D341Med (cell line): ENCODE results near the gene ADGRB2.
A peak's percentile ranks its signal among the peaks of the same experiment; 100 is the strongest.

ENCODE experiments used
- DNase-seq: peaks from one replicate; pipeline ENCODE4 v3.0.0; 2012; ENCODE audit warnings: low spot score

ADGRB2 gene, protein sequence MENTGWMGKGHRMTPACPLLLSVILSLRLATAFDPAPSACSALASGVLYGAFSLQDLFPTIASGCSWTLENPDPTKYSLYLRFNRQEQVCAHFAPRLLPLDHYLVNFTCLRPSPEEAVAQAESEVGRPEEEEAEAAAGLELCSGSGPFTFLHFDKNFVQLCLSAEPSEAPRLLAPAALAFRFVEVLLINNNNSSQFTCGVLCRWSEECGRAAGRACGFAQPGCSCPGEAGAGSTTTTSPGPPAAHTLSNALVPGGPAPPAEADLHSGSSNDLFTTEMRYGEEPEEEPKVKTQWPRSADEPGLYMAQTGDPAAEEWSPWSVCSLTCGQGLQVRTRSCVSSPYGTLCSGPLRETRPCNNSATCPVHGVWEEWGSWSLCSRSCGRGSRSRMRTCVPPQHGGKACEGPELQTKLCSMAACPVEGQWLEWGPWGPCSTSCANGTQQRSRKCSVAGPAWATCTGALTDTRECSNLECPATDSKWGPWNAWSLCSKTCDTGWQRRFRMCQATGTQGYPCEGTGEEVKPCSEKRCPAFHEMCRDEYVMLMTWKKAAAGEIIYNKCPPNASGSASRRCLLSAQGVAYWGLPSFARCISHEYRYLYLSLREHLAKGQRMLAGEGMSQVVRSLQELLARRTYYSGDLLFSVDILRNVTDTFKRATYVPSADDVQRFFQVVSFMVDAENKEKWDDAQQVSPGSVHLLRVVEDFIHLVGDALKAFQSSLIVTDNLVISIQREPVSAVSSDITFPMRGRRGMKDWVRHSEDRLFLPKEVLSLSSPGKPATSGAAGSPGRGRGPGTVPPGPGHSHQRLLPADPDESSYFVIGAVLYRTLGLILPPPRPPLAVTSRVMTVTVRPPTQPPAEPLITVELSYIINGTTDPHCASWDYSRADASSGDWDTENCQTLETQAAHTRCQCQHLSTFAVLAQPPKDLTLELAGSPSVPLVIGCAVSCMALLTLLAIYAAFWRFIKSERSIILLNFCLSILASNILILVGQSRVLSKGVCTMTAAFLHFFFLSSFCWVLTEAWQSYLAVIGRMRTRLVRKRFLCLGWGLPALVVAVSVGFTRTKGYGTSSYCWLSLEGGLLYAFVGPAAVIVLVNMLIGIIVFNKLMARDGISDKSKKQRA (N-terminal part only)

DNA sequence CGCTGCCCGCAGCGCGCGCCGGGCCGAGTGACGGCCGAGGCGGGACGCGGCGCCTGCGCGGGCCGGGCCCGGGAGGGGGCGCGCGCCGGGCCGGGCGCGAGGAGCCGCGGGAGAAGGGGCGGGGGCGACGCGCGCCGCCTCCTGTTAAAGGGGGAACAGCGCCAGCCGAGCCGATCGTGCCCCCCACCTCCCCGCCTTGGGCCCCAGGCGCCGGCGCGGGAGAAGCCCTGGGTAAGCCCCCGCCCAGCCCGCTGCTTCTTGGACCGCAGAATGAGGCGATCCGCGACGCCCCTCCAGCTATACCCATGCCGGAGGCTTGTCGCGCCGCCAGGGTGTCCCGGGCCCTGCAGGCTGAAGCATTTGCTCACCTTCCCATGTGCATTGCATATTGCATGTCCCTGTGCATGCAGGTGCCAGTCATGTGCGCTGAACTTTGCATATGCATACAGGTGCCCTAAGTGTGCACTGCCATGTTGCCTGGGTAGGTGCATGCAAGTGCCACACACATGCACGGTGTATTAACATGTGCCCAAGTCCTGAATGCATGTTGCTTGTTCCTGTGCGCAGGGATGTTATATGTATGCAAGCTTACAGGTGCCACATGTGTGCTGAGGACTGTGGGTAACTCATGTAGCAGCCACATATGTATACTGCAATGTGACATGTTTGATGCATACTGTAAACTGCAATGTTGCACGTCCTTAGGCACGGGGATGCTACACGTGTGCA is at the start of gene ADGRB2:
Gene ADGRB2, minus strand, starts transcription at position 29 of the 729 bp plus-strand sequence. CDS start 7,119 bp downstream, outside the sequence.
- DNase-seq, result peak; percentile 86

DNA sequence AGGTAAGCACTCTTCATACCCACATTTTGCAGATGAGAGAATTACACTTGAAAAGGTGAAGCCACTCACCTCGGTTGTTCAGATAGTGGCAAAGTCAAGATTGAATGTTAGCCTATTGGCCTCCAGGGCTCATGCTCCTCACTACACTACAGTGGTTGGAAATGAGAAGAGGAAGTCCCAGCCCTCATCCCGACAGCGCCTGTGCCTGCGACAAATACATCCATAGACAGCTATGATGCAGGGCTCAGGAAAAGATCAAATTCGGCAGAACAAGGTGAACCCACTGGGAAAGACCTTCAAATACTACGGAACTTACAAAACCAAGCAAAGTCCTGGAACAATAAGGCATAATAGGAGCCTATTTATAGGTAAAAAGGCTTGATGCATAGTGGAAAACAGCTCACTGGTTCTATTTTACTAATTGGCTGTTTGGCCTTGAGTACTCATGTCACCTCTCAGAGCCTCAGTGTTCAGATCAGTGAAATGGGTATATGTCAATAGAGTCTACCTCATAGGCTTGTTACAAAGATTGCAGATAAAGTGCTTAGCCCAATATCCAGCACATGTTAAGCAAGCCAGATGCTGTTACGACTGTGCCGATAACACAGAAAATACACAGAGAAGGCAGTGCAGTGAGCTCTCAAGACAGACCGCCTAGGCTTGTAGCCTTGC is 48.2 kb upstream of the ADGRB2 start:
- no peak for DNase-seq

DNA sequence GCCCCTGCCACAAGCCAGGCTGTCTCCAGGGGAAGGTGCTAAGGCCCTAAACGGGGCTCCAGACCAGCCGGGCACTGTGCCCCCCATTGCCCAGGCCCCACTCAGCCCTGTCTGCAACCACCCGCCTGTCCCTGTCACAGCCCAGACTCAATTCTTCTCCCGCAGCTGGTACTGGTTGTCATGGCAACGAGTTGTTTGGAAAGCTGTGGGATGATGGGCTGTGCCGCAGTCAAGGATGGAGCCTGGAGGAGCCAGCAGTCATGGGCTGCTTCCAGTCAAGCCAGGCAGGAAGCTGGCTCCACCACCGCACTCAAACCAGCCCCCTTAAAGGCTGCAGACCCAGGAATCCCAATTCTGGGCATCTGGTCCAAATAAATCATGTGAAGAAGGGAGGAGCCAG is 47.5 kb upstream of the ADGRB2 start:
- peak; percentile 46 for DNase-seq

DNA sequence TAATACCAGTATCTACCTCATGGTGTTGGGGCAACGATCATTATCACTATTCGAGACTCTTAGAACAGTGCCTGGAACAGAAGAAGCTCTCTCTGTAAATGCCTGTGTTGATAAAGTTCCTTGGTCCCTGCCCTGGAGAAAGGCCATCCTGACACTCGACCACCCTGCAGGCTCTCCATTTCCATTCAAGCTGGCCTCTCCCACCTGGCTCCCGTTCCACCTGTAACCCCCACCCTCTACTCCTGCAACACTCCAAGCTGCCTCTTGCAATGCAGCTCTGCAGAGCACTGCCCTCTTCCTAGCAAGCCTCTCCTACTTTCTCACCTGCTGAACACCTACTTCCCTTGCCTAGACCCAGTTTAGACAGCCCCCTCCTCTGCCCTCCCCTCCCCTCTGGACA is 45.6 kb upstream of the ADGRB2 start:
- DNase-seq, result no peak

DNA sequence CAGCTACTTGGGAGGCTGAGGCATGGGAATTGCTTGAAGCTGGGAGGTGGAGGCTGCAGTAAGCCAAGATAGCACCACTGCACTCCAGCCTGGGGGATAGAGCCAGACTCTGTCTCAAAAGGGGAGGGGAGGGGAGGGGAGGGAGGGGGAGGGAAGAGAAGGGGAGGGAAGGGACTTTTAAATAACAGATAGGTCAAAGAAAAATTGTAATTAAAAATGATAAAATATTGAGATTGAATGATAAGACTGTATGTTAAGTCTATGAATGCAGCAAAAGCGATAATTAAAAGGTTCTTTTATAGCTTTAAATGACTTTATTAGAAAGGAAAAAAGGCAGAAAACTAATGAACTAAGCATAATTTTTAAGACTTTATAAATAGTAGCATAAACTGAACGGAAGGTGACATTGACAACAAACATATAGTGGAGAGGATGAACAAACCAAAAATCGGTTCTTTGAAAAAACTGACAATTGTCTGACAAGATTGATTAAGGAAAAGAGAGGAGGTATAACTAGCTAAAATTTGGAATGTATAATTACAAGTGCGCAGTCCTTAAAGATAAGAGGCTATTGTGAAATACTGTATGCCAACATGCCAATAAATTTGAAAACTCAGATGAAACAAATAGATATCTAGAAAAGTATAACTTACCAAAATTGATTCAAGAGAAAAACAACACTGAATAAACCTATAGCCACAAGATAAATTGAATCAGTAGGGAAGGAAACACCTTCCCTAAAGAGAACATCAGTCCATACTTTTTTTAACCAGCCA is 43.3 kb upstream of the ADGRB2 start:
- no peak for DNase-seq

DNA sequence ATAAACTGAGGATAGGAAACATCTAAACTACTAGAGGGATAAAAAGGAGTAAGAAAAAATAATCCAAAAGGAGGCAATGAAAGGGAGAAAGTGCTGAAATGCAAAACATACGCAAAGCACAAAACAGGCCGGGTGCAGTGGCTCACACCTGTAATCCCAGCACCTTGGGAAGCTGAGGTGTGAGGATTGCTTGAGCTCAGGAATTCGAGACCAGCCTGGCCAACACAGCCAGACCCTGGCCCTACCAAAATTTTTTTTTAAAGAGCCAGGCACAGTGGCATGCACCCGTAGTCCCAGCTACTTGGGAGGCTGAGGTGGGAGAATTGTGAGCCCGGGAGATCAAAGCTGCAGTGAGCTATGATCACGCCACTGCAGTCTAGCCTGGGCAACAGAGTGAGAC is 41.2 kb upstream of the ADGRB2 start:
- DNase-seq, result no peak

DNA sequence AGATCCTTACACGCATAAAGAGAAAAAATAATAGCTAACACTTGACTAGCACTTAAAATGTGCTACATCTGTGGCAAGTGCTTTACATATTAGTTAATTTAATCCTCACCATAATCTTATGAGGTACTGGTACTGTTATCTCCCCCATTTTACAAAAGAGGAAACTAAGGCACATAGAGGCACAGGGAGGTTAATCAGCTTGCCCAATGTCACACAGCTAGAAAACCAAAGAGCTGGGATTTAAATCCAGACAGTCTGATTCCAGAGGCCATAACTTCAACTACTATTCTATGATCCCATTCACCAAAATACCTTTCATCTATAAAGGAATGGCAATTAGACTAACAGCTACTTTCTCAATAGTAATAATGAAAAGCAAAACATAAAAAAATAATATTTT is 40.0 kb upstream of the ADGRB2 start:
- DNase-seq, result no peak

DNA sequence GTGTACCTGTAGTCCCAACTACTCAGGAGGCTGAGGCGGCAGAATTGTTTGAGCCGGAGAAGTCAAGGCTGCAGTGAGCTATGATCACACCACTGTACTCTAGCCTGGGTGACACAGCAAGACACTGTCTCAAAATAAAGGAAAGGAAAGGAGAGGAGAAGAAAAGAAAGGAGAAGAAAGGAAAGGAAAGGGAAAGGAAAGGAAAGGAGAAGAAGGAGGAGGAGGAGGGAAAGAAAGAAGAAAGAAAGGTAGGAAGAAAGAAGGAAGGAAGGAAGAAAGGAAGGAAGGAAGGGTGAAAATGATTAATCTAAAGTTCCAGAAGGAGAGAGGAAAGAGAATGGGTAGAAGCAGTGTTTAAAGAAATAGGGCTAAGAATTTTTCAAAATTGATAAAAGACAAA is 39.5 kb upstream of the ADGRB2 start:
- DNase-seq, result no peak

DNA sequence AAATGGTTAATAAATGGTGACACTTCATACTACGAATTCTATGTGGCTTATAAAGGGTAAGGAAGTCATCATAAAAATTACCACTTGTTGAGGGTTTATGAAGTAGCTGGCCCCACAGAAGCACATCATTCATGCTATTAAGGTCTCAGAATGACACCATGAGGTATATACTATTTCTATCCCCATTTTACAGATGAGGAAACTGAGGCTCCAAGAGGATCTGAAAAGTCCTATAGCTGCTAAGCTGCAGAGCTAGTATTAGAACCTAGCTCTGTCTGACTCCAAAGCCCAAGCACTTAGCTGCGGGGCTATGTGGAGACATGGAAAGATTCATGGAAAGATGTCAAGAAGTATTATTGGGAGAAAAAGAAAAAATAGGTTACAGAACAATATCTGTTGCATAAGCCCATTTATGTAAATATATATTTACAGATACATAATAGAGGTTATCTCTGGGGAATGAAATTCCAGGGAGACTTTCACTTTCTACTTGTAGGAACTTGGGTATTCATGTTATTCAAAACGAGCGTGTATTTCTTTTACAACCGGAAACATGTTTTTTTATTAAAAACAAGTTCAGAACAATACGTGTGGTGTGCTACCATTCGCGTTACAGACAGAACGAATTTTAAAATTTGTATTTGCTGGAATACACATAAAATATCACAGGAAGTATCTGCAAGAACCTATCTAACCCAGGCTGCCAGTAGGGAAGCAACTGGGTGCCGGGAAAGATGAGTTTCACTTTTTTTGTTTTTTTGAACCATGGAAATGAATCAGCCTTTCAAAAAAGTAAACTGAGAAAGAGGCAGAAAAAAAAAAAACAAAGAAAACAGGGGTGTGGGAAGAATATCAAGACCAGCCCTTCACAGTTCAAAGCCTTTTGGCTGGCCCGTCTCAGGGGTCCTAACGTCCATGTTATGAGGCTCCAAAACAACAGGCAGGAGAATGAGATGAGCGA is 38.3 kb upstream of the ADGRB2 start:
- no peak for DNase-seq

DNA sequence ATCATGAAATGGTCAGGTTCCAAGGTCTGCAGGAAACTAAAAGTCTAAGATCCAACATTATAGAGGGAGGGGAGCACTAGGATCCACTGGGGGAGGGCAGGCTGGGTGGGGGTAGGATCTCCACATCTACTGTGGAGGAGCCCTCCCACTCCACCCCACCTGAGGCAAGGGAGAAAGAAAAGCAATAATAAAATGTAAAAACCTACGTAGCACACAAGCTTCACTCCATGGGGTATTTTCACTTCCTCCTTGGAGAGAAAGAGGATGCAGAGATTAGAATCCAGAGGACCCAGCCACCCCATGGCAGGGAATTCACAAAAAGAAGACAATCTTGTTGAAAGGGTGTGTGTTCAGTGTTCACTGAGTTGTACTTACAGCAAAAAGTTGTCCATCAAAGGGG is 37.3 kb upstream of the ADGRB2 start:
- DNase-seq, result no peak

DNA sequence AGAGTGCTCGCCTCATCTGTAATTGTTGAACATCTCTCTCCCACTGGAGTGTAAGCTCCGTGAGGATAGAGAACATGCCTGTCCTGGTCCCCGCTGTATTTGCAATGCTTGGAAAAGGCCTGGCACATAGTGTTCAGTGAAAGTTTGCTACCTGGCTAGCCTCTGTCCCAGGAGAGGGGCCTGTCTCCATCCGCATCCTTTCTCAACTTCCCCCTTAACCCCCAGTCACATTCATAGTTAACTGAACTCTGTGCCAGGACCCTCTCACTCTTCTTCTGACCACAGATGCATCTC is 36.5 kb upstream of the ADGRB2 start:
- no peak for DNase-seq

DNA sequence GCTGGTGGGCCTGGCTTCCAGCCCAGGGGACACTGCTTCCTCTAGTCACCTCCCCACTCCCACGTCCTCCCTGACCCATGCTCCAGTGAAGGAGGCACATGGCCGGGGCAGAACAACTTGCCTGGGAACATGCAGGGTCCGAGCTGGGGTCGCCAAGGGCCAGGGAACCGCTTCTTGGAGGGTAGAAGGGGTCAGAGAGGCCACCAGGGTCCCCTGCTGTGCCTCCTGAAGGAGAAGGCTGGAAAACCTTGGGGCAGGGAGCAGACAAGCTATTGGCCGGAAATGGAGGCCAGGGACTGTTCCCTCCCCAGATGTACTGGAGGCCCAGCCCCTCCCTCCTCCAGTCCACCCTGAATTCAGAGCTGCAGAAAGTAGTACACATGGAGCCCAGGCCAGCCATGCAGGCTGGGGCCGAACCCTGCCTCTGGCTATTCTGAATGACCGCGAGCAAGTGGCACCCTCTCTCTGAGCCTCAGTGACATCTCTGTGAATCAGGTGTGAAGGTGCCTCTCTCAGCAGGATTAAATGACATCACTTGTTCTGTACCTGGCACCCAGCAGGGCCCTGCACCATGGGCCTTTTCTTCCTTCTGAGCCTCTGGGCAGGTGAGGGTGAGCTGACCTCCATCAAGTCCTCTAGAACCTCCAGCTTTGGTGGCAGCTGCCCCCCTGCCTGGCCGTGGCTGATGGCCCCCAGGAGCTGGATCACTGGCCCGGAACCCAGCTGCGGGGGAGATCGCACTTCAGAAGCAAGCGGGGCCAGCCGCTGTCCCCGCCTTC is 35.9 kb upstream of the ADGRB2 start:
- DNase-seq, result no peak

DNA sequence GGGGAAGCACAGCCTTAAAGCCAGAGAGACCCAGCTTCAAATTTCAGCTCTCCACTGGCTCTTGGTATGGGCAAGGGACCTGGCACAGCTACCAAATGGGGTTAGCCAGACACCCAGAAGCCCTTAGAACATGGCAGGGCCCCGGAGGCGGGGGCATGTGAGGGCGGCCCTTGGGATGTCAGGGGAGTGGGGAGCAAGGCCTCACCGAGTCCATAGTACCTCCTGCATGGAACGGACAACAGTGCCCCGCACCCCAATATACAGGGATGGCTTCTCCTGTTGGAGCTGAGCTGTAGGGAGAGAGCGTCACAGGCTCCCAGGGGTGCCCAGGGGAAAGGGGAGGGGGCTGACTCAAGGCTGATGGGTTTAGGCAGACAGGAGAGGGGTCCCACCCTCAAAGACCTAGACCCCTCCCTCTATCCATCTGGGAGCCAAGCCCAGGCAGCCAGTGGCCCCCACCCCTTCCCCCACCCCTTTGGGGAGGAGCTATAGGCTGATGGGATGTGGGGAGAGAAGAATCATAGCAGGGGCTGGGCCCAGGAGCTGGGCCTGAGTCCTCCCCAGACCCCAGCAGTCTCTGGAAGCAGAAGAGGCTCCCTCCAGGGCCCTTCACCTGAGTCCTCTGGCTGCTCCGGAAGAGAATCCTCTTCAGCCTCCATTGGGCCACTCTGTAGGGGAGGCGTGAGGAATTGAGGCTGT is 35.2 kb upstream of the ADGRB2 start:
- DNase-seq, result no peak

DNA sequence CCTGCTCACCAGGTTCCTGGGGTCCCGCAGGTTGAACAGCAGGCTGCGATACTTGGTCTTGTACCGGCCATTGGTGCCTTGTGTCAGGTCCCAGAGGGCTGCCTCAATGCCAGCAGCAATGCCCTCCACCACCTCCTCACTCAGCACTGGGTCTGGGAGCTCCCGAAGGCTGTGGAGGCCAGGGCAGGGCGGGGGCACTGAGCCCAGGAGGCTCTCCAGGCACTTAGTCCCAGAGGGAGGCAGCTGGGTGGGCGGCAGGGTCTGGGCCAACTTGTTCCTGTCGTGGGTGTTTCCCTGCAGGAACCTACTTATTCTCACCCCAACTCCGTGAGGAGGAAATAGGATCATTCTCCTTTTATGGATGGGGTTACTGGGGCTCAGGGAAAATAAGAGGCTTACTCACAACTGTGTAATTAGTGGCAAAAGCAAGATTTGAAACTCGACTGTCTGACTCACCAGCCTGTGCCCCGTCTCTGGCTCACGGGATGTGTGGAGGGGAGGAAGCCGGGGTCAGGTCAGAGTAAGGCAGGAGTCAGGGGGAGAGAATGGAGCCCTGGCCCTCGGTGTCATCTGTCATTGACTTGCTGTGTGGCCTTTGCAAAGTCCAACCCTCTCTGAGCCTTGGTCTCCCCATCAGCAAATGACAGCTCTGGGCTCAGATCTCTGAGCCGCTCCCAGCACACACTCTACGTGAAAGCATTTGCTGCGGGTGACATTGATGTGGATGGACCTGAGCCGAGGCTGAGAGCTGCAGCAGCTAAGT is 34.5 kb upstream of the ADGRB2 start:
- peak; percentile 60 for DNase-seq

DNA sequence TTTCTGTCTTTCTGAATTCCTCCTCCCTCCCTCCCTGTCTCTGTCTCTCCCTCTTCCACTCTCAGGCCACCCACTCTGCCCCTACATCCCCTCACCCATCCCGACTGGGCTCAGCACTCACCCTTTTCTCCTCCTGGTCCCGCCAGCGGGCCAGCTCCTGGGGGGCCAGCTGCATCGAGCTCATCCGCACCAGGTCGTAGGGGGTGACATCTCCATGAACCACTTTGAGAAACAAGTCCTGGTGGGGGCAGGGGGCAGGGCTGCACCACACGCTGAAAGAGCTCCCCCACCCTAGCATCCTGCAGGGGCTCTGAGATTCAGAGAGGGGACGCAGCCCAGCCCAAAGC is 33.9 kb upstream of the ADGRB2 start:
- DNase-seq, result no peak

DNA sequence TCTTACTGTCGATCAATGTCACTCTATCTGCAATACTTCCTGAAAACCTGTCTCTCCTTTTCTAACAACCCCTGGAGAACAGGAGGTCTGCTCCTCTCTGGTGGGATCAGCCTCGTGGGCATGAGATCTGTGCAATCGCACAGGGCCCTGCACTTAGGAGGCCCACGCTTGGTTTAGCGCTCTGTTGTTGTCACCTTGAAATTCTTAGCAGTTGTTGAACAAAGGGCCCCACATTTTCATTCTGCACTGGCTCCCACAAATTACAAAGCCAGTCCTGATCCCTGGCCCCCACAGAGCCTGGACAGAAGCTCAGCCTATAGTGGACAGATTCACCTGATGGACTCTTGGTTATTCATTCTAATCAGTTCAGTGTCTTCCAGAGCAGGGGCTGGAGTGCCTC is 33.1 kb upstream of the ADGRB2 start:
- DNase-seq, result no peak

DNA sequence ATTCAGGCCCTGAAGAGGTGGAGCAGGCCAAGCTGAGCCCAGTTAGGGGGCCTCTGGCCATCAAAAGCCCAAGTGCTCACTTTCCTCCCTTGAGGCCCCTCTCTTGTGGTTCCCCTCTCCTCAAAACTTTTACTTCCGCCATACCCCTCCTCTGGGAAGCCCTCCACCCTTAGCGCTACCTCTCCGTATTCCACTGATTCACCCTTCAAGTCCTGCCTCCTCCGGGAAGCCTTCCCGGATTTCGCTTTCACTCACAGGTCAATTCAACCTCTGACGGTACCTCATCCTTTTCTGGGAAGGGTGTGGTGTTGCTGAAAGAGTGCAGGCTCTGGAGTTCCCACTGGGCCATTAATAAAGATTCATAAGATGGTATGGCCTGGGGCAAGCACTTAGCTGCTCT is 32.6 kb upstream of the ADGRB2 start:
- DNase-seq, result no peak
